ENCODE results near the gene NSFL1C. TPM values are rescaled to one million over a fixed set of nuclear protein-coding genes. Genes with fewer than 3 reads are reported as not detected.

Gene NSFL1C
- total RNA-seq, 6 experiments from 2014 or later, result 40.8 to 53.5 (median 43.4) TPM

GRCh38 chr20:1462001-1462400 is 4.6 kb downstream of the NSFL1C start:
- DNase-seq (peak in 1 of 3 donors; percentile 14), ATAC-seq (no peak)
- no peak overlapping the region for H3K27ac ChIP-seq
- no peaks in the 10 kb centered on the region for H3K9me3 ChIP-seq
- H3K36me3 ChIP-seq, result peaks cover 0 to 36% (median 3%) of the 10 kb centered on the region in 4 donors
- no peak overlapping the region for H3K4me3 ChIP-seq
- intact Hi-C loops (cut with DNase I), result no loop called here
- no peak for TF ChIP-seq CTCF (IDR thresholded peaks at IDR 0.05)
- TF ChIP-seq POLR2A (IDR thresholded peaks at IDR 0.05), result no peak
- peaks cover 0 to 16% (median 8%) of the 10 kb centered on the region in 4 donors for H3K4me1 ChIP-seq
- H3K27me3 ChIP-seq, result no peaks in the 10 kb centered on the region
- 97% methylated on average over 3 of the region's 3 CpGs for WGBS (ENCODE audit: insufficient coverage, low coverage, low lambda C conversion rate, missing lambda C conversion rate)

- peaks cover 0 to 50% (median 10%) of the 10 kb centered on the region in 4 donors for H3K36me3 ChIP-seq
- no peak overlapping the region for H3K4me3 ChIP-seq
- no peak for TF ChIP-seq CTCF (IDR thresholded peaks at IDR 0.05)
- TF ChIP-seq POLR2A (IDR thresholded peaks at IDR 0.05), result no peak
- ATAC-seq (no peak), DNase-seq (no peak)
- H3K9me3 ChIP-seq, result no peaks in the 10 kb centered on the region
- H3K27ac ChIP-seq, result no peak overlapping the region
- WGBS (ENCODE audit: insufficient coverage, low coverage, low lambda C conversion rate, missing lambda C conversion rate), result 95% methylated on average over 2 of the region's 2 CpGs
- peaks cover 0 to 6% (median 3%) of the 10 kb centered on the region in 4 donors for H3K4me1 ChIP-seq
- no peaks in the 10 kb centered on the region for H3K27me3 ChIP-seq
- intact Hi-C loops (cut with DNase I), result no loop called here
These were observed 6.4 kb downstream of the NSFL1C start for GRCh38 chr20:1460275-1460674.

GRCh38 chr20:1457992-1458391 is 8.7 kb downstream of the NSFL1C start:
- H3K9me3 ChIP-seq, result no peaks in the 10 kb centered on the region
- 81% methylated on average over 2 of the region's 2 CpGs for WGBS (ENCODE audit: insufficient coverage, low coverage, low lambda C conversion rate, missing lambda C conversion rate)
- H3K27me3 ChIP-seq, result no peaks in the 10 kb centered on the region
- TF ChIP-seq POLR2A (IDR thresholded peaks at IDR 0.05), result no peak
- no peak for TF ChIP-seq CTCF (IDR thresholded peaks at IDR 0.05)
- intact Hi-C loops (cut with DNase I), result no loop called here
- ATAC-seq, result no peak
- H3K4me3 ChIP-seq, result no peak overlapping the region
- H3K36me3 ChIP-seq, result peaks cover 0 to 64% (median 24%) of the 10 kb centered on the region in 4 donors
- no peak for DNase-seq
- no peaks in the 10 kb centered on the region for H3K4me1 ChIP-seq
- no peak overlapping the region for H3K27ac ChIP-seq

GRCh38 chr20:1456300-1456699 is 10.3 kb downstream of the NSFL1C start:
- H3K36me3 ChIP-seq, result peaks cover 7 to 79% (median 40%) of the 10 kb centered on the region in 4 donors
- no peak overlapping the region for H3K27ac ChIP-seq
- H3K4me1 ChIP-seq, result no peaks in the 10 kb centered on the region
- TF ChIP-seq CTCF (IDR thresholded peaks at IDR 0.05) (no peak), POLR2A (IDR thresholded peaks at IDR 0.05) (no peak)
- H3K27me3 ChIP-seq, result no peaks in the 10 kb centered on the region
- intact Hi-C loops (cut with DNase I), result no loop called here
- H3K4me3 ChIP-seq, result no peak overlapping the region
- WGBS (ENCODE audit: insufficient coverage, low coverage, low lambda C conversion rate, missing lambda C conversion rate), result 75% methylated on average over 5 of the region's 5 CpGs
- H3K9me3 ChIP-seq, result no peaks in the 10 kb centered on the region
- ATAC-seq (no peak), DNase-seq (no peak)

- Histone ChIP-seq H3K4me3 (no peak overlapping the region), H3K9me3 (no peaks in the 10 kb centered on the region), H3K27ac (no peak overlapping the region), H3K36me3 (peaks cover 7 to 100% (median 56%) of the 10 kb centered on the region in 4 donors), H3K4me1 (no peaks in the 10 kb centered on the region), H3K27me3 (no peaks in the 10 kb centered on the region)
- ATAC-seq (peak; percentile 29 to 85 (median 56)), DNase-seq (no peak)
- no peak for TF ChIP-seq CTCF (IDR thresholded peaks at IDR 0.05)
- TF ChIP-seq POLR2A (IDR thresholded peaks at IDR 0.05), result no peak
- intact Hi-C loops (cut with DNase I), result no loop called here
These were observed 15.6 kb downstream of the NSFL1C start for GRCh38 chr20:1450926-1451491.
